Mesenchymal stem cell (in vitro differentiated cells and primary cell): Measurements from ENCODE around the gene RMDN2.

Experiments used
- DNase-seq: peaks from one replicate; pipeline ENCODE4 v3.0.0-alpha.2; 2013
- H2AFZ ChIP-seq: one replicate; pipeline ENCODE4 v1.6.1; 2013; ENCODE audit warnings: low read depth, mild to moderate bottlenecking, control low read depth, inconsistent platforms, low read length, moderate library complexity
- H2AK5ac ChIP-seq: 2 replicates; pipeline ENCODE4 v1.6.1; 2013; ENCODE audit warnings: low read length, moderate library complexity, mild to moderate bottlenecking, inconsistent platforms; ENCODE audit not compliant: severe bottlenecking
- H2BK120ac ChIP-seq: one replicate; pipeline ENCODE4 v1.6.1; 2013; ENCODE audit warnings: low read depth, mild to moderate bottlenecking, inconsistent platforms, low read length, moderate library complexity
- H2BK12ac ChIP-seq, 2 experiments: one replicate each; pipeline ENCODE4 v1.6.1; 2013; ENCODE audit warnings: inconsistent platforms in 2 of 2, low read length in 2 of 2, mild to moderate bottlenecking in 2 of 2, moderate library complexity in 2 of 2, control low read depth in 1 of 2
- H2BK15ac ChIP-seq: one replicate; pipeline ENCODE4 v1.6.1; 2013; ENCODE audit warnings: mild to moderate bottlenecking, low read depth, inconsistent platforms; ENCODE audit not compliant: poor library complexity, severe bottlenecking
- H2BK5ac ChIP-seq: 2 replicates; pipeline ENCODE4 v1.6.1; 2013; ENCODE audit warnings: low read depth, mild to moderate bottlenecking, low read length, control low read depth, inconsistent platforms; ENCODE audit not compliant: poor library complexity, severe bottlenecking
- H3K14ac ChIP-seq, 2 experiments: one replicate each; pipeline ENCODE4 v1.6.1; 2013; ENCODE audit warnings: inconsistent platforms in 2 of 2, low read length in 2 of 2, control low read depth in 1 of 2, mild to moderate bottlenecking in 1 of 2, moderate library complexity in 1 of 2
- H3K18ac ChIP-seq, 2 experiments: one replicate each; pipeline ENCODE4 v1.6.1; 2013; ENCODE audit warnings: inconsistent platforms in 2 of 2, low read length in 2 of 2, control low read depth in 1 of 2, low read depth in 1 of 2, mild to moderate bottlenecking in 1 of 2
- H3K23ac ChIP-seq, 2 experiments: one replicate each; pipeline ENCODE4 v1.6.1; 2013; ENCODE audit warnings: inconsistent platforms in 2 of 2, low read length in 2 of 2, mild to moderate bottlenecking in 2 of 2, moderate library complexity in 2 of 2, control low read depth in 1 of 2
- H3K27ac ChIP-seq: 2 replicates; pipeline ENCODE4 v1.5.1; 2013; ENCODE audit warnings: mild to moderate bottlenecking, moderate library complexity, low read length, control low read depth, inconsistent platforms; ENCODE audit not compliant: poor library complexity, severe bottlenecking
- H3K27me3 ChIP-seq, 2 experiments: 2 replicates each; pipeline versions ENCODE4 v1.6.1 to v1.7.0; 2013; ENCODE audit warnings: low read length in 2 of 2, mild to moderate bottlenecking in 2 of 2, moderate library complexity in 2 of 2, control low read depth in 1 of 2, inconsistent platforms in 1 of 2; ENCODE audit not compliant: control insufficient read depth in 1 of 2, insufficient read depth in 1 of 2
- H3K36me3 ChIP-seq, 2 experiments: 2 replicates each; pipeline versions ENCODE4 v1.6.1 to v1.7.0; 2013; ENCODE audit warnings: low read length in 2 of 2, control low read depth in 1 of 2, inconsistent platforms in 1 of 2, low read depth in 1 of 2, mild to moderate bottlenecking in 1 of 2; ENCODE audit not compliant: insufficient read depth in 2 of 2, control insufficient read depth in 1 of 2
- H3K4ac ChIP-seq, 2 experiments: one replicate each; pipeline ENCODE4 v1.6.1; 2013; ENCODE audit warnings: inconsistent platforms in 2 of 2, low read length in 2 of 2, mild to moderate bottlenecking in 2 of 2, moderate library complexity in 2 of 2, control low read depth in 1 of 2, low read depth in 1 of 2
- H3K4me1 ChIP-seq: 2 replicates; pipeline ENCODE4 v1.6.1; 2013; ENCODE audit warnings: low read depth, low read length, control low read depth; ENCODE audit not compliant: control insufficient read depth, insufficient read depth
- H3K4me2 ChIP-seq: 2 replicates; pipeline ENCODE4 v1.6.1; 2013; ENCODE audit warnings: low read length, mild to moderate bottlenecking, inconsistent platforms; ENCODE audit not compliant: poor library complexity, severe bottlenecking
- H3K4me3 ChIP-seq, 2 experiments: 2 replicates each; pipeline versions ENCODE4 v1.5.1 to v1.7.0; 2013; ENCODE audit warnings: low read length in 2 of 2, mild to moderate bottlenecking in 2 of 2, control low read depth in 1 of 2, low read depth in 1 of 2; ENCODE audit not compliant: insufficient read depth in 1 of 2
- H3K79me1 ChIP-seq: replicated peaks from 2 replicates; pipeline ENCODE4 v1.6.1; 2013; ENCODE audit warnings: mild to moderate bottlenecking, control low read depth, low read length, inconsistent platforms; ENCODE audit not compliant: poor library complexity, severe bottlenecking
- H3K9ac ChIP-seq: 2 replicates; pipeline ENCODE4 v1.7.0; 2013; ENCODE audit warnings: mild to moderate bottlenecking, low read length, moderate library complexity
- H3K9me3 ChIP-seq: 2 replicates; pipeline ENCODE4 v1.7.0; 2013; ENCODE audit warnings: mild to moderate bottlenecking, low read length; ENCODE audit not compliant: control insufficient read depth
- H4K8ac ChIP-seq: one replicate; pipeline ENCODE4 v1.6.1; 2013; ENCODE audit warnings: inconsistent platforms, mild to moderate bottlenecking, low read length, moderate library complexity
- H4K91ac ChIP-seq: one replicate; pipeline ENCODE4 v1.6.1; 2013; ENCODE audit warnings: mild to moderate bottlenecking, low read length, inconsistent platforms
- WGBS: methylation state at CpG from one replicate; pipeline ENCODE4 v1.1.7; 2013; ENCODE audit warnings: mixed read lengths; 5-methylcytosine and 5-hydroxymethylcytosine counted together

Gene RMDN2

DNA sequence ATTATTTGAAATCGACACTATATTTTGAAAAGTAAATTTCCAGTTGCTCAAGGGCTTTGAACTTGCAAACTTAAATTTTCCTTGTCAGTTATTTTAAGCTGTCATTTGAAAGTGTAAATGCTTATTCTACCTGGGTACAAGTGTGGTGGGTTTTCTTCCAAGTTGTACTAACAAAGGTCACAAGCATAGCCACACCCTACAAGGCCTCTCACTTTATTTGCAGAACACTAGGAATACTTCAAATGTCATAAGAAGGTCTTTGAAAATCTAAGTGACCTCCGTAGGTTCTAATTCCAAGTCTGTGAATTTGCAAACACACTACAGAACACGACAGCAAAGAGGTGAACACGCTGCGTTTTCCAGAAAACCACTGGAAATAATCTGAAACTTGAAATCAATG is 9.3 kb upstream of the RMDN2 start:
- Histone ChIP-seq H3K4ac (no peak overlapping the region), H3K79me1 (no peaks in the 10 kb centered on the region), H3K27me3 (no peaks in the 10 kb centered on the region), H3K23ac (no peak overlapping the region), H3K4me3 (no peak overlapping the region), H3K18ac (no peak overlapping the region), H2BK5ac (no peak overlapping the region), H3K27ac (no peak overlapping the region), H2BK15ac (no peak overlapping the region), H3K36me3 (no peaks in the 10 kb centered on the region), H3K4me1 (no peaks in the 10 kb centered on the region), H3K14ac (no peak overlapping the region), H4K8ac (no peak overlapping the region), H2AFZ (no peak overlapping the region), H2BK12ac (no peak overlapping the region), H3K9ac (no peak overlapping the region), H2BK120ac (no peak overlapping the region), H3K4me2 (no peak overlapping the region), H3K9me3 (no peaks in the 10 kb centered on the region), H2AK5ac (no peak overlapping the region), H4K91ac (no peak overlapping the region)
- WGBS = 74% methylated on average over 4 of the region's 5 CpGs
- no peak for DNase-seq

DNA sequence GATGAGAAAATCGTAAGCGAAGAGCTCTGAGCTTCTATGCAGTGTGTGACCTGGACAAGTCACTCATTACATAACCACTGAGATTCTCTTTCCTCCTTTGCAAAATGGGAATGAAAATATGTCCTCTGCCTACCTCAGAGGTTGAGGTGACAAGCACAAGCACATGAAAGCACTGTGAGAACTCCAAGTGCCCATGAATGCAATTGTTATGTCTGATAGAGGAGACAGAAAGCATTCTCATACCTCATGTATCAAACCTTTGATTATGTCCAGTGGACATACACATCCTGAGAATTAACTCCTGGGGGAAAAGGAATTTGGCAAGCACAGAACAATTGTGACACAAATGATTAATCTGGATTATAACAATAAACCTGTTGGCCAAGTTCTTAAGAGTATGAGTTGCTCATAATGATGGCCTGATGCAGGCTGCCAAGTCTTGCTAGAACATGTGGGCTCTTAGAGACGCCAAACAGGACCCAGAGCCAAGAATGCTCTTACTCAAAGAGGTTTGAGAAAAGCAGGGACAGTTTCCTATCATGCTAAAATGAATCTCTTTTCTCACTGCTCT is 8.5 kb upstream of the RMDN2 start:
- Histone ChIP-seq H3K79me1 (no peaks in the 10 kb centered on the region), H3K18ac (no peak overlapping the region), H2BK15ac (no peak overlapping the region), H3K23ac (no peak overlapping the region), H2BK12ac (no peak overlapping the region), H3K4me1 (no peaks in the 10 kb centered on the region), H3K9me3 (no peaks in the 10 kb centered on the region), H2AFZ (no peak overlapping the region), H3K4me3 (peak overlapping the region in 1 of 2 experiments; percentile 31), H3K4me2 (no peak overlapping the region), H3K9ac (peak overlapping the region; percentile 9), H2BK5ac (no peak overlapping the region), H3K36me3 (no peaks in the 10 kb centered on the region), H3K27me3 (no peaks in the 10 kb centered on the region), H3K14ac (no peak overlapping the region), H3K4ac (no peak overlapping the region), H2BK120ac (no peak overlapping the region), H3K27ac (no peak overlapping the region), H4K8ac (no peak overlapping the region), H2AK5ac (no peak overlapping the region), H4K91ac (no peak overlapping the region)
- 71% methylated on average over 3 of the region's 3 CpGs for WGBS
- DNase-seq = no peak

DNA sequence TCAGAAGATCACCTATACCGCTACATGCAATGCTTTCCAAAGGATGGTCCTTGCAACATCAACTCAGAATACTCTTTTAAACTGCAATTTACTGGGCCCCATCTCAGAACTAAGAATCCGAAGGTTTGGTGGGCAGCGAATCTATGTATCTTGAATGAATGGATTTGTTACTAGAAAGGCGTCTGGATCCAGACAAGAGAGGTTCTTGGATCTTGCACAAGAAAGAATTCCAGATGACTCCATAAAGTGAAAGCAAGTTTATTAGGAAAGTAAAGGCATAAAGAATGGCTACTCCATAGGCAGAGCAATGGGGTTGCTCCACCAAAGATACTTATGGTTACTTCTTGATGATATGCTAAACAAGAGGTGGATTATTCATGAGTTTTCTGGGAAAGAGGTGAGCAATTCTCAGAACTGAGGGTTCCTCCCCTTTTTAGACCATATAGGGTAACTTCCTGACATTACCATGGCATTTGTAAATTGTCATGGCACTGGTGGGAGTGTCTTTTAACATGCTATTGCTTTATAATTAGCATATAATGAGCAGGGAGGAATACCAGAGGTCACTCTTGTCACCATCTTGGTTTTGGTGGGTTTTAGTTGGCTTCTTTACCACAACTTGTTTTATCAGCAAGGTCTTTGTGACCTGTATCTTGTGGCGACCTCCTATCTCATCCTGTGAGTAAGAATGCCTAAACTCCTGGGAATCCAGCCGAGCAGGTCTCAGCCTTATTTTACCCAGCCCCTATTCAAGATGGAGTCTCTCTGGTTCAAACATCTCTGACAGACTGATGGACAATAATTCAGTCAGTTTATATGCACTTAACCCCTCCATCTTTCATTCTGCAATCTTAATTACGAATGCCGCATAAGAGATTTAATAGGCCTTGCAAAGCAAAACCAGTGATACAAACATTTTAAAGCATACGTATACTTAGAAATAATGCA is 7.5 kb upstream of the RMDN2 start:
- Histone ChIP-seq H3K9ac (peak overlapping the region; percentile 9), H3K36me3 (no peaks in the 10 kb centered on the region), H3K4me3 (peak overlapping the region in 1 of 2 experiments; percentile 41), H3K27me3 (no peaks in the 10 kb centered on the region), H3K18ac (no peak overlapping the region), H3K79me1 (no peaks in the 10 kb centered on the region), H3K4ac (no peak overlapping the region), H3K4me2 (no peak overlapping the region), H2AK5ac (no peak overlapping the region), H2BK15ac (no peak overlapping the region), H4K91ac (no peak overlapping the region), H2BK12ac (no peak overlapping the region), H3K23ac (no peak overlapping the region), H4K8ac (no peak overlapping the region), H2BK120ac (no peak overlapping the region), H3K4me1 (no peaks in the 10 kb centered on the region), H2AFZ (no peak overlapping the region), H3K9me3 (no peaks in the 10 kb centered on the region), H2BK5ac (no peak overlapping the region), H3K27ac (no peak overlapping the region), H3K14ac (no peak overlapping the region)
- no peak for DNase-seq
- WGBS = 98% methylated on average over 8 of the region's 9 CpGs

DNA sequence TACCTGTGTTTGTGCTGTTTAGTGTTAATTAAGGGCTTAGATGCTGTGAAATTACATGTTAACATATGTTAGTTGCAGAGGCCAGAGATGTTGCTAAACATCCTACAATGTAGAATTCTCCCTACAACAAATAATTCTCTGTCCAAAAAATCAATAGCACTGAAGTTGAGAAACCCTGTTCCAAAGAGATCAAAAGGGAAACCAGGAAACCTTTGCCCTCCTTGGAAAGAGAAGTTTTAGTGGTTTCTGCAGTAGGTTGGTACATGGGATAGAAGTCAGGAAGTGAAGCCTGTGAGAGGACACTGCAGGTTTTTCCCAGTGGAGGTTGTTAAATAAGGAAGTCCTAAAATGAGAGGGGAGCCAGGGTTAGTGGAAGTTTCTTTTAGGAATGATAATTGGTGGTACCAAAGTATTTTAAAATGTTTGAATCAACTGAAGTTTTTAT is 6.3 kb upstream of the RMDN2 start:
- no peak overlapping the region for H4K91ac ChIP-seq
- no peaks in the 10 kb centered on the region for H3K27me3 ChIP-seq
- H3K14ac ChIP-seq = no peak overlapping the region
- H3K4ac ChIP-seq = no peak overlapping the region
- no peak overlapping the region for H2BK12ac ChIP-seq
- no peak overlapping the region for H2BK15ac ChIP-seq
- no peaks in the 10 kb centered on the region for H3K36me3 ChIP-seq
- H2AK5ac ChIP-seq = no peak overlapping the region
- no peak overlapping the region for H2AFZ ChIP-seq
- no peak overlapping the region for H4K8ac ChIP-seq
- H3K79me1 ChIP-seq = no peaks in the 10 kb centered on the region
- no peak overlapping the region for H3K4me2 ChIP-seq
- no peak overlapping the region for H3K23ac ChIP-seq
- peaks cover 2% of the 10 kb centered on the region for H3K4me1 ChIP-seq
- no peak overlapping the region for H3K4me3 ChIP-seq
- no peaks in the 10 kb centered on the region for H3K9me3 ChIP-seq
- no peak overlapping the region for H3K27ac ChIP-seq
- H3K9ac ChIP-seq = no peak overlapping the region
- DNase-seq = peak; percentile 15
- H3K18ac ChIP-seq = no peak overlapping the region
- no peak overlapping the region for H2BK5ac ChIP-seq
- H2BK120ac ChIP-seq = no peak overlapping the region
